GM19452 (cell line): ENCODE measurements around the gene PIK3C3.
"Not testable (repeated sequence)": the region's sequence is repeated elsewhere in the genome, so short reads cannot be mapped to it uniquely, and the experiment has no call there.

Source experiments
- ATAC-seq: cut with Tn5 transposase; IDR thresholded peaks from one replicate; pipeline ENCODE4 v1.9.1; 2021; ENCODE audit not compliant: unreplicated experiment

PIK3C3 gene

DNA sequence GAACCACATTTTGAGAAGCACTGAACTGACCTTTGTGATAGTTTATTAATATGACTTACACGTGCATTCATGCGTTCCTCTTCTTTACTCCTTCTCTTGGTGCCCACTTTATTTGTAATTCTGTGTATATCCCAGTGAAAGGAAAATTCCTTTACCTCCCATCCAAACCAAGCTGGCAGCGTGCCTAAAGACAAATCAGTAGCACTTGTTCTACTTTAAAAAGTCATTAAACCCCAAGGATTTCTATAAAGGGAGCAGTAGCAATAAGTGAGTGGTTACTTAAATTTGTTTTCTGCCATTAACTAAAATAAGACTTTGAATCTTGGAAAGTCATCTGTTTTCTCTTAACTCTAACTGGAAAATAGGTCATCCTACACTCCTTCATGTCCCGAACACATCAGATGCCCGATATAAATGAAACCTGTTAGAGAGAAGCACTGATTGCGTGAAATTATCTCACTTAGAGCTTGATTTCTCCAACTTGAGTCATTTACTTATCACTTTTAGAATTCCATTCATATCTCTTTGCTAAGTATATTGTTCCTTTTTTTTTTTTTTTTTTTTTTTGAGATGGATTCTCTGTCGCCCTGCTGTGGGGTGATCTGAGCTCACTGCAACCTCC is 10.7 kb downstream of the PIK3C3 start:
- no peak for ATAC-seq

DNA sequence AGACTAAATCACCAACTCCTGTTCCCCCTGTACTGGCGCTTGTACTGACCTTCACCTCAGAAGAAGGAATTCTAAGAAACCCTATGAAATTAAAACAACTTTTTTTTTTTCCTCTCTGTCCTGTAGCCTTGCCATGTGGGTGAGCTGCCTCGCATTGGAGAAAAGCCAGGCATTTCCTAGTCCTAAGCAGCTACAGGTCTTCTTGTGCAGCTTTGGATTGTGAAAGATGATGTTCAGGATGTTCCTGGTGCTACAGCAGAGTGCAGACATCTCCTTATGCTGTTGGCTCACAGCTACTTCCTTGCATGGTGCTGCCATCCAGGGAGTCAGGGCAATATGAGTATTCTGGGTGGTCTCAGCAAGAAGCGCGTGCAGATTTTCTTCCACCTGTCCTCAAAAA is 11.9 kb downstream of the PIK3C3 start:
- ATAC-seq, result no peak

DNA sequence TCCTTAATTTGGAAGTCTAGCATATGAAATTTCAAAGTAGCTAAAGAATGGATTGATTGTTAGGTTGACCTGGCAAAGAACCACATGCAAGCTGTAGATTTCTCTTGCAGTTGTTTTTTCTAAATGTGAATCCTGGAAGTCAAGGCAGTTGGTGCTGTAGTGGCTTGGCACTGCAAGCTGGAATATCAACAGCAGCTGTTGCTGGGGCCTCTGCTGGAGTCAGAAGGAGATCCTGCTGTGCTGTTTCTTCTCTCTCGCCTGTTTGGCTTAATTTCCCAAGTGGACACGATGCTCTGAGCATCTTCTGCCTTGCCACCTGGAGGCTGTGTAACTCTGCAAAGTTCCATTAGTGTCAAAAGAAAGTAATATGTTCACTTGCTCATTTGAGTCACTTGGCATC is 12.6 kb downstream of the PIK3C3 start:
- ATAC-seq, result no peak

- ATAC-seq, result no peak
These were observed 14.8 kb downstream of the PIK3C3 start for GRCh38 chr18:41969881-41970280.

GRCh38 chr18:41972067-41972925 is 17.3 kb downstream of the PIK3C3 start:
- ATAC-seq, result no peak

DNA sequence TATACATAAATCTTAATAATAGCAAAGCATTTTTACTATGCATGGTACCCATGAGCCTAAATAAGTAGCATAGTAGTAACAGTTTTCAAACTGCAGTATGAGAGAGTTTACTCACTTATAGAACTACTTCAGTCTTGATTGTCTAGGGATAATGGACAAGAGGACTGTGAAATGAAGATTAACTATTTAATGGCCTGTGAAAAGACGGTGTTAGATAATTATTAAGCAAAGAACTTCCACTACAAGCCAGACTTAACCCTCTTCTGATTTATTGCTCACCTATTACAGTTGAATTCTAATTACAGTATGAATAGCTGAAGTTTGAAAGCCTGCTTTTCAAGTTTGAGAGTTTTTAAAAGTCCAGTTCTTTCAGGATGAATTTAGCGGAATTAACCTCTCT is 18.9 kb downstream of the PIK3C3 start:
- ATAC-seq, result peak; percentile 50

- ATAC-seq, result no peak
These were observed 19.8 kb downstream of the PIK3C3 start for GRCh38 chr18:41974796-41975201.

DNA sequence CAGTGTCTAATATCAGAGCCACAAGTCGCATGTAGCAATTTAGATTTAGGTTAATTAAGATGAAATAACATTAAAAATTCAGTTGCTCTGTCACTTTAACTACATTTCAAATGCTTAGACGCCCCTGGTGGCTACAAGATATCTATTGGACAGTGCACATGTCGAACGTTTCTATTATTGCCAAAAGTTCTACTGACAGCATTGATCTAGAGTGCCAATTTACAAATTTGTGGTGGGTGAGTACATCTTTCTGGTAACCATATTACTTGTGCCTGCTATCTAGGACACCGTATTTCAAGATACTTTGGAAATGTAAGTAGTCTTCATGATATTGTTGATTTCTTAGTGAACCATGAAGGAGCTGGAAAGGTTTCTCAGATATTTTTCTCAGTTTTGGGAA is 20.2 kb downstream of the PIK3C3 start:
- ATAC-seq, result no peak

DNA sequence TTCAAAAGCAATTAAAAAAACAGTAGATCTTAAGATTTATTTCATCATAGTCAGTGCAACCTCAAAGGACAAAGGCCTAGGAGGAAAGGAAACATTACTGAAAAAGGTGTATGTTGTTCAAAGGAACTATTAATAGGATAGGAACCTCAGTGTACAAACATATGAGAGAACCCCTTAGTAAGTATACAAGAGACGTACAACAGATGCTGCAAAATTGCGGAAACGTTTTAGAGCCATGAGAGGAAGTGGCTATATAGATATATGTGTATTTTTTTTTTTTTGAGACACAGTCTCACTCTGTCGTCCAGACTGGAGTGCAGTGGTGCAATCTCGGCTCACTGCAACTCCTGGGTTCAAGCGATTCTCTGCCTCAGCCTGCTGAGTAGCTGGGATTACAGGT is 22.2 kb downstream of the PIK3C3 start:
- ATAC-seq, result no peak

- ATAC-seq, result peak; percentile 98
These were observed 28.1 kb downstream of the PIK3C3 start for GRCh38 chr18:41982942-41983660.

GRCh38 chr18:41985914-41986313 is 30.9 kb downstream of the PIK3C3 start:
- no peak for ATAC-seq

DNA sequence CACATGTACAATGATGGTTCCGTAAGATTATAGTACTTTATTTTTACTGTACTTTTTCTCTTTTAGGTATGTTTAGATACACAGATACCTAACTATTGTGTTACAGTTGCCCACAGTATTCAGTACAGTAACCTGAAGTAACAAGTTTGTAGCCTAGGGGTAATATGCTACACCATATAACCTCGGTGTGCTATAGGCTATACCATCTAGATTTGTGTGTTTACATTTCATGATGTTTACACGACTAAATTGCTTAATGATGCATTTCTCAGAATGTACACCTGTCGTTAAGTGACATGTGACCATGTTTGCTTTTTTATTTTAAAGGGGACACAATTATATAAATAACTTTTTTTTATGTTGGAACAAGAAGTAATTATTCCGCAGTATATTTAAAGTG is 34.5 kb downstream of the PIK3C3 start:
- no peak for ATAC-seq

DNA sequence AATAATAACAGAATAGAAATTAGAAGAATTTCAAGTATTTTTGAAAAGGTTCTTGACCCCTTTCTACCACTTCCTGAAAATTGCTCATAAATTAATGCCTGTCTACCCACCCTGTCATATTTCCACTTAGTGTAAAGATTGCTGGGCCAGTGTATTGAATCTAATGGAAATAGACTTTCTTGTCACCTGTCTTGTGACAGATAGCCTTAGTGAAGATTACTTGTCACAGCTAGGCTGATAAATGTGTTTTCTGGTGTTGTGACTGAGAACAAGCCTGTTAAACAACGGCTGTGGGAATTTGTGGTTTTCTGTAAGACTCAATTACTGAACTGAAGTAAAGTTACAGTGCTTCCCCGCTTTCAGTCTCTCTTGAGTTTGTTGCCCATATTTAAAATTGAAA is 37.0 kb downstream of the PIK3C3 start:
- ATAC-seq, result peak; percentile 64

DNA sequence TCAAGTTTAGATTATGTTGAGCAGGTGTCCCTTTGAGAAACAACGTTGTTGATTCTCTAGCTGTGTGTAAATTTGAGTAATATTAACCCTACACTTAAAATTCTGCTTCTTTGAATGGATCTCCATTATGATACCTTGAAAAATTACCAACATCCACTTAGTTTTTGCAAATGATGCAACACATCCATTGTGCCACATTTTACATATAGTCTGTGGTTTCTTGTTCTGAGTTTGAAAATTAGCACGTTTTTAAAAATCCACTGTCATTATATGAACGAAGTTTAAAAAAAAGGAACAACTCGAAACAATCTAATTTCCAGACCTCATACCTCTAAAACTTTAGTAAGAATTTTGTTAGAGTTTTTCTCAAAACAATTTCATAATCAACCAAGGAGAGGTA is 37.7 kb downstream of the PIK3C3 start:
- ATAC-seq, result no peak

DNA sequence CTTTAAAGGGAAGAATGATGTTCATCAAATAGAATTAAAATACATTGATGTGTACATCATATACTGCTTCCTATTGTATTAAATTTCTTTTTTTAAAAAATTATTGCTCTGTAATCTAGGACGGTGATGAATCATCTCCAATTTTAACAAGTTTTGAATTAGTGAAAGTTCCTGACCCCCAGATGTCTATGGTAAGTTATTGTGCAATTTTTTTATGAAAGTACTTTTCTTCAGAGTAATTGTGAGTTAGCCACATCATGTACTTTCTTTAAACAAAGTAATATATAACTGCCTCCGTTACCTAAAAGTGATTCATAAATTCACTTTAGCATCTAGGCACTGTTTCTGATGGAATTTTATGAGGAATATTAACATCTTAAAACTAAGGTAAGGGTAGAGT is 38.1 kb downstream of the PIK3C3 start:
- no peak for ATAC-seq

DNA sequence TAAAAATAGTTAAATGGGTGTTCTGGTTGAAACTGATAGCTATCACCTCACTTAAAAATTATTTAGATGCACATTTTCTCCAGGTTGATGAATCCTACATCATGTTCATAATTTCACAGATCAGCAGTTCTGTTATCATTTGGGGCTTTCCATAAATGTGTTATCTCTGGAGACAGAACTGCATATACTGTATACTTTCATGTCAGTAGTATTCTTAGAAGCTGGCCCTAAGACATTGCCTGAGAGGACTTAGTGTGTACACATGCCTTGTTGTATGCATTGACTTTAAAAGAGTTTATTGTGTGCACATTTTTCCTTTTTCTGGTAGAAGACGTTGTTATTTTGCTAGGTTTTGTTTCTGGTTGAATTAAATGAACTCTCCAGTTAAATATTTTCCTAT is 41.0 kb downstream of the PIK3C3 start:
- no peak for ATAC-seq

GRCh38 chr18:41999751-42000150 is 44.7 kb downstream of the PIK3C3 start:
- ATAC-seq, result no peak

- ATAC-seq, result no peak
These were observed 46.8 kb downstream of the PIK3C3 start for GRCh38 chr18:42001801-42002200.

DNA sequence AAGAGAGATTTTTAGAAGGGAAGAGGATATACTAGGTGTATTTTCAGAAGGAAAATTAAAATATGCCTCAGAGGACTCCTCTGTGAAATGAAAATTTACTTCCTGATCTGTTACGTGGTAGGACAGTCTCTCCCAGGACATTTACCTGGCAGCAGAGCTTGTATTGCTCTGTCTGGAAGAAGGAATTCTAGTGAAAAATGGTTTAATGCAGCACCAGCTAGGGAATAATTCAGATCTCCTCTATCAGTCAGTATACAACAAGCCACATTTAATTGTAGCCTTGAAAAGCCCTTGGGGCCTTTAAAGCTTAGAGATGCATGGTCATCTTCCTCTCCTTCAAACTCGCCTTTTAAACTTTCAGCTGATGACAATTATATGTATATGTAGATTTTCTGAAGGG is 49.6 kb downstream of the PIK3C3 start:
- ATAC-seq, result no peak

- ATAC-seq, result no peak
These were observed 50.7 kb downstream of the PIK3C3 start for GRCh38 chr18:42005782-42006181.

DNA sequence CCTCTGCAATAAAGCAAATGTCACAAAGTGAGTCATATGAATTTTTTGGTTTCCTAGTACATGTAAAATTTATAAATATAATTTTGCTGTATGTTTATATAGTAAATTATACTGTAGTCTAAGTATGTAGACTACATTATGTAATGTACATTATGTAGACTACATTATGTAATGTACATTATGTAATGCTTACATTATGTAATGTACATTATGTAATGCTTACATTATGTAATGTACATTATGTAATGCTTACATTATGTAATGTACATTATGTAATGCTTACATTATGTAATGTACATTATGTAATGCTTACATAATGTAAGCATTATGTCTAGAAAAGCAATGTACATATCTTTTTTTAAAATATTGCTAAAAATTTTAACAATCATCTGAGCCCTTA is 54.4 kb downstream of the PIK3C3 start:
- ATAC-seq, result not testable (repeated sequence)

DNA sequence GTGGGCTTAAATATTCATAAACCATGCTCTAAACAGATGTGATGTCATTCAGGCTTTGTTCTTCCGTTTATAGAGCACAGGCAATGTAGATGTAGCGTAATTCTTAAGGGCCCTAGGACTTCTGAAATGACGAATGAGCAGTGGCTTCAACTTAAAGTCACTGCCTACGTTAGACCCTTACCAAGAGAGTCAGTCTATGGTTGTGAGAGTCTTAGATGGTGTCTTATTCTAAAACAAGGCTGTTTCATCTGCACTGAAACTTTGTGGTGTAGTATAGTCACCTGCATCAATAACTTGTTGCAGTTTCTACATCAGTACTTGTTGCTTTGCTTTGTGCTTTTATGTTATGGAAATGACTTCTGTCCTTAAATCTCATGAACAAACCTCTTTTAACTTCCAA is 56.0 kb downstream of the PIK3C3 start:
- peak; percentile 98 for ATAC-seq
